GM12864 (cell line): ENCODE results near the gene METTL1.
"Not testable (repeated sequence)": the region's sequence is repeated elsewhere in the genome, so short reads cannot be mapped to it uniquely, and the experiment has no call there.

Experiments
- DNase-seq: peaks from one replicate; pipeline ENCODE4 v3.0.0-alpha.2; 2011; ENCODE audit warnings: low read depth
- H3K4me3 ChIP-seq: 2 replicates; pipeline ENCODE4 v1.5.1; 2011; ENCODE audit warnings: mild to moderate bottlenecking, low read depth, low read length, control low read depth
- TF ChIP-seq, protein P1 (sequence below): IDR thresholded peaks from 2 replicates; pipeline ENCODE4 v1.5.1; 2011; ENCODE audit warnings: low read depth, mild to moderate bottlenecking, moderate library complexity, low read length, control low read depth, inconsistent platforms; ENCODE audit errors: missing control alignments

Gene METTL1

GRCh38 chr12:57725851-57726150 is 46.1 kb downstream of the METTL1 start:
- no peak for DNase-seq
- TF ChIP-seq, protein P1, sequence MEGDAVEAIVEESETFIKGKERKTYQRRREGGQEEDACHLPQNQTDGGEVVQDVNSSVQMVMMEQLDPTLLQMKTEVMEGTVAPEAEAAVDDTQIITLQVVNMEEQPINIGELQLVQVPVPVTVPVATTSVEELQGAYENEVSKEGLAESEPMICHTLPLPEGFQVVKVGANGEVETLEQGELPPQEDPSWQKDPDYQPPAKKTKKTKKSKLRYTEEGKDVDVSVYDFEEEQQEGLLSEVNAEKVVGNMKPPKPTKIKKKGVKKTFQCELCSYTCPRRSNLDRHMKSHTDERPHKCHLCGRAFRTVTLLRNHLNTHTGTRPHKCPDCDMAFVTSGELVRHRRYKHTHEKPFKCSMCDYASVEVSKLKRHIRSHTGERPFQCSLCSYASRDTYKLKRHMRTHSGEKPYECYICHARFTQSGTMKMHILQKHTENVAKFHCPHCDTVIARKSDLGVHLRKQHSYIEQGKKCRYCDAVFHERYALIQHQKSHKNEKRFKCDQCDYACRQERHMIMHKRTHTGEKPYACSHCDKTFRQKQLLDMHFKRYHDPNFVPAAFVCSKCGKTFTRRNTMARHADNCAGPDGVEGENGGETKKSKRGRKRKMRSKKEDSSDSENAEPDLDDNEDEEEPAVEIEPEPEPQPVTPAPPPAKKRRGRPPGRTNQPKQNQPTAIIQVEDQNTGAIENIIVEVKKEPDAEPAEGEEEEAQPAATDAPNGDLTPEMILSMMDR, result no peak
- H3K4me3 ChIP-seq, result no peak overlapping the region

- no peak overlapping the region for H3K4me3 ChIP-seq
- no peak for DNase-seq
- TF ChIP-seq, protein P1, result no peak
Observed at GRCh38 chr12:57724936-57725740, 46.8 kb downstream of the METTL1 start.

DNA sequence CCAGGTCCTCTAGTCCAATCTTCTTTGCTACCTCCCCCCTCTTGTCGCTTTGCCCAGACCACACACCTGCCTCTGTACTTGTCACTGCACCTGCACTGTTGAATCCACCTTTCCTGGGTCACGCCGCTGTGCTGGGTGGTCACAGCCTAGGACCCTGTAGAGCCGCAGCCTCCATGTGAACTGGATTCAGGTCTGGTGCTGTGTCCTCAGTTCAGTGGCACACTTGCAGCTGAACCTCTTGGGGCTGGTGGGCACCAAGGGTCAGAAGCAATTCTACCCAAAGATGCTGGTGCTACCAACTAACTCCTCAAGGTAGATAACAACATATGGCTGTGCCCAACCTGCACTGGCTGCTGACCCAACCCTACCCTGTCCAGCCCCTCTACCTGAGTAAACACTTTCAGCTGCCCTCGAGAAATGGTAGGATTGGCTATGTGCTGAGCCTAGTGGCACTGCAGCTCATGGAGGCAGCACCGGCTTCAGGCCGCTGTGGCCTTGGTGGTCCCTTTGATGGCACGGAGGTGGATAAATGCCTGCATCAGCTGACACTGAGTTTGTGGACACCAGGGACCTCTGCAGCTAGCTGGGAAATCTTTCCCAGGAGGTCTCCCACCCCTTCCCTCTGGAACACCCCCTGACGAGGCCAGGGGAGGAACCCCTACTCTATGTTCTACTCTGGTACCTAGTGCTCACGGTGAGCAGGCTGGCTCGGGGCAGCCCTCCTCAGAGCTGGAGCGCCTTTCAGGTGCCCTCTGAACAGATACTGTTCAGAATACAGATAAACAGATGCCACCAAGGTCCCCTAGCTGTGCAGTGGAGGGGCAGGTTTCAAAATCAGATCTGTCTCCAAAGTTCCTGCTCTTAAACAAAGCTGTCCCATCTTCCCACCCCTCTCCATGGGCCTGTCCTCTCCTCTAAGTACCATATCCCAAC is 47.6 kb downstream of the METTL1 start:
- TF ChIP-seq, protein P1, result no peak
- DNase-seq, result no peak
- no peak overlapping the region for H3K4me3 ChIP-seq

GRCh38 chr12:57723630-57723962 is 48.3 kb downstream of the METTL1 start:
- TF ChIP-seq, protein P1, result no peak
- DNase-seq, result no peak
- H3K4me3 ChIP-seq, result no peak overlapping the region

- H3K4me3 ChIP-seq, result no peak overlapping the region
- DNase-seq, result no peak
- TF ChIP-seq, protein P1, result no peak
Observed at GRCh38 chr12:57722716-57723629, 48.9 kb downstream of the METTL1 start.

DNA sequence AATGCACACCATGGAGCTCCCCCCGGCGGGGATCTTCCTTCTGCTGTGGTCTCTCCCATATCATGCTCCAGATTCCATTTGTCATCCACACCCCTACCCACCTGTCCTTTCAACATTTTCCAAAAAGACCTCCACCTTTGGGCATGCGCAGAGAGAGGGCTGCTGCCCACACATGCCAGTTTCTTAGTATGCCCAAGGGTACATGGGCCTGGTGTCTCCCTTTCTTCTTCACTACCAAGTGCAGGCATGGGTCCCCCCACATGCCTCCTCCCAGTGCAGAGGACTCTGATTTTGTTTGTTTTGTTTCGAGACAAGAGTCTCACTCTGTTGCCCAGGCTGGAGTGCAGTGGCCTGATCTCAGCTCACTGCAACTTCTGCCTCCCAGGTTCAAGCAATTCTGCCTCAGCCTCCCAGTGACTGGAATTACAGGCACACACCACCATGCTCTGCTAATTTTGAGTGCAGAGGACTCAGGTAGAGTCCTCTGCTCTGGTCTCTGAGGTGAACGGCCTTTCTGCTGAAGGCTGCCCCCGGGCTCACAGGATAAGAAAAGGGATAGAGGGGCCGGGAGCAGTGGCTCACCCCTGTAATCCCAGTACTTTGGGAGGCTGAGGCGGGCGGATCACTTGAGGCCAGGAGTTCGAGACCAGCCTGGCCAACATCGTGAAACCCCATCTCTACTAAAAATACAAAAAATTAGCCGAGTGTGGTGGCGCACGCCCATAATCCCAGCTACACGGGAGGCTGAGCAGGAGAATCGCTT is 49.9 kb downstream of the METTL1 start:
- not testable (repeated sequence) for DNase-seq, H3K4me3 ChIP-seq
